Smooth muscle cell (in vitro differentiated cells): Measurements from ENCODE around the gene KRTAP10-7. TPM values are rescaled to one million over a fixed set of nuclear protein-coding genes. Genes with fewer than 3 reads are reported as not detected.
"Not testable (repeated sequence)": the region's sequence is repeated elsewhere in the genome, so short reads cannot be mapped to it uniquely, and the experiment has no call there.

Experiments used
- DNase-seq: peaks from one replicate; lab custom pipeline; 2025; ENCODE audit not compliant: unreplicated experiment; lab: John Stamatoyannopoulos, UW
- H2AFZ ChIP-seq: fragments of 200-600 bp; sonication (generic); 2 replicates; pipeline ENCODE4 v1.6.0; 2016; ENCODE audit warnings: antibody characterized with exemption, low read depth, mild to moderate bottlenecking
- H3F3A ChIP-seq: fragments of 200-600 bp; sonication (generic); 2 replicates; pipeline ENCODE4 v1.6.0; 2017; ENCODE audit warnings: antibody characterized with exemption, low read depth
- H3K27ac ChIP-seq: fragments of 200-600 bp; sonication (generic); 2 replicates; pipeline ENCODE4 v1.5.1; 2016; ENCODE audit warnings: low read depth, mild to moderate bottlenecking
- H3K27me3 ChIP-seq: fragments of 200-600 bp; sonication (generic); 2 replicates; pipeline ENCODE4 v1.6.1; 2016; ENCODE audit warnings: low read depth, mild to moderate bottlenecking
- H3K36me3 ChIP-seq: fragments of 200-600 bp; sonication (generic); 2 replicates; pipeline ENCODE4 v1.5.1; 2016; ENCODE audit warnings: low read depth
- H3K4me1 ChIP-seq: fragments of 200-600 bp; sonication (generic); 2 replicates; pipeline ENCODE4 v1.5.1; 2016; ENCODE audit warnings: low read depth
- H3K4me2 ChIP-seq: fragments of 200-600 bp; sonication (generic); 2 replicates; pipeline ENCODE4 v1.6.0; 2016; ENCODE audit warnings: mild to moderate bottlenecking
- H3K4me3 ChIP-seq: fragments of 200-600 bp; sonication (generic); 2 replicates; pipeline ENCODE4 v1.5.1; 2016; ENCODE audit warnings: mild to moderate bottlenecking
- H3K79me2 ChIP-seq: fragments of 200-600 bp; sonication (generic); 2 replicates; pipeline ENCODE4 v1.6.0; 2016; ENCODE audit warnings: low read depth, mild to moderate bottlenecking
- H3K9ac ChIP-seq: fragments of 200-600 bp; sonication (generic); 2 replicates; pipeline ENCODE4 v1.6.0; 2016; ENCODE audit warnings: low read depth
- H3K9me3 ChIP-seq: fragments of 200-600 bp; sonication (generic); replicated peaks from 2 replicates; pipeline ENCODE4 v1.5.1; 2016; ENCODE audit warnings: low read depth
- H4K20me1 ChIP-seq: fragments of 200-600 bp; sonication (generic); 2 replicates; pipeline ENCODE4 v1.6.0; 2016; ENCODE audit warnings: low read depth
- CTCF ChIP-seq: fragments of 200-600 bp; sonication (generic); IDR thresholded peaks from 2 replicates; pipeline ENCODE4 v1.5.1; 2017; ENCODE audit warnings: borderline replicate concordance, mild to moderate bottlenecking, antibody characterized with exemption; ENCODE audit not compliant: insufficient read depth, poor library complexity, severe bottlenecking
- WGBS: methylation state at CpG from one replicate; pipeline ENCODE4 v1.1.7; 2016; ENCODE audit warnings: low lambda C conversion rate; 5-methylcytosine and 5-hydroxymethylcytosine counted together
- polyA plus RNA-seq: library from polyadenylated mRNA; unstranded; fragments of >200 nt; fragmentation: Nextera tagmentation; extraction: Ambion mirVana; gene quantifications from 2 replicates; pipeline ENCODE4 v1.2.1, GENCODE V29; 2016
- total RNA-seq: library from RNA; depleted of rRNA; stranded (reverse); fragments of >200 nt; gene quantifications from 2 replicates; pipeline ENCODE4 v1.2.3, GENCODE V29; 2014

Gene KRTAP10-7
- total and polyA plus RNA-seq, 2 experiments from 2014 or later: not detected

- no peak overlapping the region for H2AFZ ChIP-seq
- H3K4me2 ChIP-seq: no peak overlapping the region
- TF ChIP-seq CTCF: no peak
- no peaks in the 10 kb centered on the region for H3K79me2 ChIP-seq
- H3K9ac ChIP-seq: no peak overlapping the region
- no peaks in the 10 kb centered on the region for H3F3A ChIP-seq
- H3K27me3 ChIP-seq: no peaks in the 10 kb centered on the region
- no peak for DNase-seq
- no peaks in the 10 kb centered on the region for H3K36me3 ChIP-seq
- no peak overlapping the region for H3K27ac ChIP-seq
- no peak overlapping the region for H3K4me3 ChIP-seq
- no peaks in the 10 kb centered on the region for H3K4me1 ChIP-seq
- no peaks in the 10 kb centered on the region for H4K20me1 ChIP-seq
- no peaks in the 10 kb centered on the region for H3K9me3 ChIP-seq
These were observed 23.2 kb downstream of the KRTAP10-7 start for GRCh38 chr21:44623575-44623974.

- no peak for DNase-seq
- Histone ChIP-seq H3K9me3 (no peaks in the 10 kb centered on the region), H3K4me1 (no peaks in the 10 kb centered on the region), H3K4me3 (no peak overlapping the region), H3K36me3 (no peaks in the 10 kb centered on the region), H3F3A (no peaks in the 10 kb centered on the region), H4K20me1 (no peaks in the 10 kb centered on the region), H2AFZ (no peak overlapping the region), H3K27me3 (no peaks in the 10 kb centered on the region), H3K9ac (no peak overlapping the region), H3K79me2 (no peaks in the 10 kb centered on the region), H3K27ac (no peak overlapping the region), H3K4me2 (no peak overlapping the region)
- no peak for TF ChIP-seq CTCF
- WGBS: 98% methylated on average over 7 of the region's 7 CpGs
These were observed 25.4 kb downstream of the KRTAP10-7 start for GRCh38 chr21:44625756-44626155.

GRCh38 chr21:44626262-44626661 is 25.9 kb downstream of the KRTAP10-7 start:
- WGBS: 93% methylated on average over 10 of the region's 10 CpGs
- H3K27me3 ChIP-seq: no peaks in the 10 kb centered on the region
- no peak overlapping the region for H3K4me3 ChIP-seq
- no peaks in the 10 kb centered on the region for H3K79me2 ChIP-seq
- no peak for TF ChIP-seq CTCF
- no peak overlapping the region for H3K9ac ChIP-seq
- no peak for DNase-seq
- H3F3A ChIP-seq: no peaks in the 10 kb centered on the region
- no peaks in the 10 kb centered on the region for H3K9me3 ChIP-seq
- no peak overlapping the region for H2AFZ ChIP-seq
- no peaks in the 10 kb centered on the region for H3K4me1 ChIP-seq
- H3K27ac ChIP-seq: no peak overlapping the region
- no peaks in the 10 kb centered on the region for H4K20me1 ChIP-seq
- no peaks in the 10 kb centered on the region for H3K36me3 ChIP-seq
- no peak overlapping the region for H3K4me2 ChIP-seq

- Histone ChIP-seq H3K4me2 (no peak within 1 kb of the TSS), H3K27ac (no peak within 1 kb of the TSS), H3K27me3 (no peaks in the 10 kb centered on the region), H3F3A (no peaks in the 10 kb centered on the region), H3K4me1 (no peaks in the 10 kb centered on the region), H3K4me3 (no peak within 1 kb of the TSS), H3K79me2 (no peaks in the 10 kb centered on the region), H3K9ac (no peak within 1 kb of the TSS), H2AFZ (no peak within 1 kb of the TSS), H4K20me1 (no peaks in the 10 kb centered on the region), H3K9me3 (no peaks in the 10 kb centered on the region), H3K36me3 (no peaks in the 10 kb centered on the region)
- no peak for TF ChIP-seq CTCF
- DNase-seq: no peak
- WGBS: 96% methylated on average over 7 of the region's 7 CpGs
These were observed 26.3 kb downstream of the KRTAP10-7 start, which contains the start of gene KRTAP10-9 for GRCh38 chr21:44626673-44627143. TSS of gene KRTAP10-9 (plus strand) at chr21:44627093. CDS start at chr21:44627172, 79 bp downstream.

GRCh38 chr21:44627181-44627822 is 26.9 kb downstream of the KRTAP10-7 start:
- not testable (repeated sequence) for H3K27ac ChIP-seq, H3K79me2 ChIP-seq, H3K9ac ChIP-seq, H3K4me3 ChIP-seq, H4K20me1 ChIP-seq, H3K4me2 ChIP-seq, H3F3A ChIP-seq, H3K27me3 ChIP-seq, H3K4me1 ChIP-seq, H3K36me3 ChIP-seq, H2AFZ ChIP-seq, H3K9me3 ChIP-seq, DNase-seq
- 91% methylated on average over 15 of the region's 20 CpGs for WGBS
